EL (cell line): ENCODE results near the gene S1PR3.

Source experiments
- DNase-seq: peaks from one replicate; pipeline ENCODE4 v3.0.0-alpha.2; 2016

Gene S1PR3

GRCh38 chr9:88969646-88970373, 21.5 kb upstream of the S1PR3 start:
- no peak for DNase-seq

DNA sequence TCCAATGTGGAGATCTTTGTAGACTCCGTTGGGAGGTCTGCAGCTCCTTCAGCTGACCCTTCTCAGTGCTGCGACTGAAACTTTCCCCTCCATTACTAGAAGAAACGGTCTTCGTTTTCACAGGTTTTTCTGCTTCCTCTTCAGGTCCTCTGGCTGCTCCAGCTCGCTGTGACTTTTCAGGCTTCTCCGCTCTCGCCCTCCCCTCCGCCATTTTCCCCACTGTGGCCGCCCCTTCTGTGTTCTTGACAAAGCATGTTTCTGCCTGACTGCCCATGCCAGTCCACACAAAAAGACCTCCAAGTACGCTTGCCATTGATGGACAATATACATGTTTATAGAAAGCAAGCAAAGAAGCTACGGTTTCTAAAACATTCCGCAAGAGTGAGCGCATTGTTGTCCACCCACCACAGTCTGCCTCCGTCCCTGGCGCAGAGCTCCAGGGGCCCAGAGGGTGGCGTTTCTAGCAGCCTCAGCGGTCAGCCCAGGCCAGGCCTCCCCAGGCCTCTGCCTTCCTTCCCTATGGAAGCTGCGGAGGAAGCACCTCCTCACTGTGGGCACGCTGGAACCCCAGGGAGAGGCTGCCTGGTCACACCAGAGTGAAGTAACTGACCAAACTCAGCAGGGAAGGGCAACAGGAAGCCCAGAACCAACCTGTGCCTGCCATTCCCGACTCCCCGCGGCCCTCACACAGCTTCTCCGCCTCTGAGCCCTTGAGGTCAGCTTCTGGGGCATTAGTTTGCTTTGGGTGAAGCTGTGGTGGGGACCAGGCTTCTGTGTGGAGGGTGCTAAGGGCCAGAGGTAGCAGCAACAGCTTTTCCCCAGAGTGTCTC, 19.9 kb upstream of the S1PR3 start:
- DNase-seq, result no peak

GRCh38 chr9:88972401-88972800, 18.9 kb upstream of the S1PR3 start:
- DNase-seq, result no peak

DNA sequence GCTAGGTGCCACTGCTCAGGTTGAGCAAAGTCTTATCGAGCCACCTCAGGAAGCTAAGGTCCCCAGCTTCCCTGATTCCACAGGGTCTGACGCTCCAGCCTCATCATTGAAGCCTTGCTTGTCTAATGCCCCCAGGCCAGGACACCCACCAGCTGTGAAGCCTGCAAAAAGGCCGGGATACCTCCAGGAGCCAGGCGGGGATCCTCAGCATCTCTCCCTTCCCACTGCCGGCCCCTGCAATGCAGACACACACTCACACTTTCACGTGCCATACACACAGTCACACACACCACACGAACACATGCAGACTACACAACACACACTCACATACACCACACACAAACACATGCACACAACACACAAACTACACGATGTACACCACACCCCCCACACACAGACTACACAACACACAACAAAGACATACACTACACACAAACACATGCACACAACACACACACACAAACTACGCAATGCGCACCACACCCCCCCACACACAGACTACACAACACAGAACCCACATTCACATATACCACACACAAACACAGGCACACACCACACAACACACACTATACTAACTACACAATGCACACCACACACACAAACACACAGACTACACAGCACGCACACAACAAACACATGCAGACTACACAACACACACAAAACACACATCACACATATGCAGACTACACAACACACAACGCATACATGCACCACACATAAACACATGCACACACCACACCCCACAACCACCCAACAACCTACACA, 17.8 kb upstream of the S1PR3 start:
- no peak for DNase-seq

DNA sequence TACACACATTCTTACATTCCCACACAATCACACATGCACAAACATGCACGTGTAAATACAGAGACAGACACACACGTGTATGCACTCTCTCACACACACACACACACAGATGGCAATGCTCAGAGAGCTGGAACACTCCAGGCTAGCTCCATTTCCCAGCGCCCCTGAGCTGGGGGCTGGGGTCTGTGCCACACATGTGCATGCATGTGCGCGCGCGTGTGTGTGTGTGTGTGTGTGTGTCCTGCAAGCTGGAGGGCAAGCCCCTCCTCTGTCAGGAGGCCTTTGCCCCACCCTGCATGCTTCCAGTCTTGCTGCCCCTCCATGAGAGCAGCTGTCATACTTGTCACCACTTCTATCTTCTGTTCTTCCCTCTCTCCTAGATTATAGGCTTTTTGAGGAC, 16.6 kb upstream of the S1PR3 start:
- DNase-seq, result no peak

DNA sequence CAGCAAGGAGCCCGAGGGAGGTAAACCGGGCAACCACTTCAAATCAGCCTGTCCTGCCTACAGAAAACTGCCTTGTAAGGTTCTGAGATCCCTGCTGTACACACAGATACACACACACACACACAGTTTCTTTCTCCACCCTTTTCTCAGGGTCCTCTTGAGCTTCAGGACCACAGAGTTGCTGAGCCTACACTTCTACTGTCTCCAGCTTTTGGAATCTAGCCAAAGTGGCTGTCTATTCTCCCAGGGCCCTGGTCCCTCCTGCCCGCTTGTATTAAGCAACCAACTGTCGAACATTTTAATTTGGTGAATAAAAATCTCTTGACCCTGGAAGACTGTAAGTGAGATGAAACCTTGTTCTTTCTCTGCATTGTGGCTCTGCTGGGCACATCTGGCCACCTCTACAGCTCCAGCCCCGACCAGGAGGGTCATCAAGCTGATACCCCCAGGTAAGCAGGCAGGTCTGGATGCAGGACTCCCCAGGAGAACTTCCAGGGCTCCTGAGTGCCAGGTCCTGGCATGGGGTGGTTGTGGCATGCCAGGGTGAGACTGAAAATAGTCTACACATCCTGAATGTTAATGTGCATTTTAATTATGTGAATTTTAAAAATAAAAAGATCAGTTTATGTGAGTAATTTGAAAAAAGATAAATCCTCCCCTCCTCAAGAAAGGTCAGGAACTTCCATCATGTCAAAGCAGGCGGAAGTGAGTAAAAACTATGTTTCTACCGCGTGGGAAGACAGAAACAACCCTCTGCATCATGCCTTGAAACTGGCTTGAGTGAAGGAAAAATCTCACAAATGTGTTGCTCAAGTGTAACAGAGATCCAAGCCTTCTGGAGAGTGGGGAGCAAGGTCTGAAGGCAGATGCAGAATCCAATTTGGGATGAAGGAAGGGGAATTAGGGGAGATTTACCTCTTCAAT, 15.0 kb upstream of the S1PR3 start:
- no peak for DNase-seq

- no peak for DNase-seq
Observed at GRCh38 chr9:88976890-88977257, 14.4 kb upstream of the S1PR3 start.

DNA sequence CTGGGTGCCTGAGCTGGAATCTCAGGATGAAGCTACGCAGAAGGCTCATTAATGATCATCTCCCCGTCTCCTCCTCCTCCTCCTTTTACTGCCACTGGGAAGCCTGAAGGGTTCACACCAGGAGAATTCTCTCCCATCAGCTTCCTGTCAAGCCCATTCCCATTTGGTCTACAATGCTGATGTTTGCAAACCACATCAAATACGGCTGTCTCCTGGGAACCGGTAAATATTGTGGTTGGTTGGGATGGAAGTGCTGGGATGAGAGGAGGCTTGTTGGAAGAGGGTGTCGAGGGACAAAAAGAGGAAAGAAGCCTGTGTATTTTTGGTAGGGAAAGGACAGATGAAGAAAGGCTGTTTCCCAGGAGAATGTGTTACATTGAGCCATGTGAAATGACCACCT, 13.2 kb upstream of the S1PR3 start:
- DNase-seq, result no peak

DNA sequence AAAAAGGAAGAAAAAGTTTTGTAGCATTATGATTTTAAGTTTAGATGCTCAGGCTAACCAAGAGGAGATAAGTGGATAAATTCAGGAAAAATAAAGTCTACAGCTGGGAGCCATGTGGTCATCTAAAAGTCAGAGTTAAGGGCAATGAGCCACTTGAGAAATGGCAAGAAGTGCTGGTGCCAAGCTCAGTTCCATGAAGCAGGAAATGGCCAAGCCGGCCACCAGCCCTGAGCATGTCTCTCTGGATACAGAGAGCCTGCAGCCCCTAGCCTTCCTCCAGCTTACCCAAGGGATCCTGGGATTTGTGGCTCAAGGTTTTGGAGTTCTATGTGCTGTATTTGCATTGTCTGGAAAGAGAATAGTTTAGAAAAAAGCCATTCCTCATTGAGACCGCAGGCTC, 12.2 kb upstream of the S1PR3 start:
- no peak for DNase-seq

- no peak for DNase-seq
Observed at GRCh38 chr9:88979791-88980190, 11.5 kb upstream of the S1PR3 start.

DNA sequence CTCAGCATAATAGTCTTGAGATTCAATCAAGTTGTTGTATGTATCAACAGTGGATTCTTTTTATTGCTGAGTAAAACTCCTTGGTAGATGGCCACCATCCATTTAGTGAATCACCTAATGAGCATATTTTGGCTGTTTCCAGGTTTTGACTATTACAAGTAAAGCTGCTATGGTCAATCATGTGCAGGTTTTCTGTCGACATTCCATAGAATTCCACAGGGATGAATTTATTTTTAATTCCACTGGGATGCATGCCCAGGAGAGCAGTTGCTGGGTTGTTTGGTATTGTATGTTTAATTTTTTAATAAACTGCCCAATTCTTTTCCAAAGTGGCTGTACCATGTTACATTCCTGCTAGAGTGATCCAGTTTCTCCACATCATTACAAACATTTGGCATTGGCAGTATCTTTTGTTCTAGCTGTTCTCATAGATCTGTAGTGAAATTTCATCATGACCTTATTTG, 10.5 kb upstream of the S1PR3 start:
- peak; percentile 37 for DNase-seq

GRCh38 chr9:88983865-88984542, 7.3 kb upstream of the S1PR3 start:
- DNase-seq, result no peak

- no peak for DNase-seq
Observed at GRCh38 chr9:88984543-88984883, 6.8 kb upstream of the S1PR3 start.

GRCh38 chr9:88985616-88986015, 5.7 kb upstream of the S1PR3 start:
- DNase-seq, result no peak

- DNase-seq, result no peak
Observed at GRCh38 chr9:88986776-88987175, 4.5 kb upstream of the S1PR3 start.

GRCh38 chr9:88987661-88988060, 3.6 kb upstream of the S1PR3 start:
- no peak for DNase-seq

DNA sequence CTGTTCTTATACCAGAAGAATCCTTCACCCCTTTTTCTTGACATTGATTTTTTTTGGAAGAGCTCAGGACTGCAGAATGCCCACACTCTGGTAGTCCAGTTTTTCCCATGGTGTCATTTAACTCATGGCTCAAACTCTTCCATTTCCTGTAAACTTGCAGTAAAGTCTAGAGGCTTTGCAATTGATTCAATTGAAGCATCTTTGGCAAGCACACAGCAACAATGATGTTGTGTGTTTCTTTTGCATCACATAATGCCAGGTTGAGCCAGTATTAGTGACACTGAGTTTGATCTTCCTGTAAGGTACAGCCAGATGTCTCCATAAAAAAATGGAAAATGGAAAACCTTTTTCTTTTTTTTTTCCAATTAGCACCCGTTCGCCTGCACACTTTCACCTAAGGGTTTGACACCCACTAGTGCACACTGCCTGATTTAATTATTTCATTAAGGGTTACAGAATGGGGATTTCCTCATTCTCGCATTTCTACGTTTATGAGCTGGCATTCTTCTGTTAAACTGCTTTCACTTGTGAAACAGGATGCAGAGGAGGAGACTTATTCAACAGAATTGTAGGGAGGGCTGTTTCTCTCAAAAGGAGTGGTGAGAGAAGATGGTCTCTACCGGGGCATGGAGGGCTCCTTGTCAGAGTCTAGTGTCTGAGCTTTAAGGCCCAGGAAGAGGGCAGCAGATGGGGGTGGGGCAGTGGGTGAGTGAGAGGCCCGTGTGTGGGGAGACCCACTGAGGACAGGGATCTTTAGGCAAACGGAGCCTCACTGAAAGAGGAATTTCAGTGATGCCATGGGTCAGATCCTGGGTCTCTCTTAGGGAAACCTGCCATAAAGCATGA, 2.2 kb upstream of the S1PR3 start:
- DNase-seq, result peak; percentile 64

DNA sequence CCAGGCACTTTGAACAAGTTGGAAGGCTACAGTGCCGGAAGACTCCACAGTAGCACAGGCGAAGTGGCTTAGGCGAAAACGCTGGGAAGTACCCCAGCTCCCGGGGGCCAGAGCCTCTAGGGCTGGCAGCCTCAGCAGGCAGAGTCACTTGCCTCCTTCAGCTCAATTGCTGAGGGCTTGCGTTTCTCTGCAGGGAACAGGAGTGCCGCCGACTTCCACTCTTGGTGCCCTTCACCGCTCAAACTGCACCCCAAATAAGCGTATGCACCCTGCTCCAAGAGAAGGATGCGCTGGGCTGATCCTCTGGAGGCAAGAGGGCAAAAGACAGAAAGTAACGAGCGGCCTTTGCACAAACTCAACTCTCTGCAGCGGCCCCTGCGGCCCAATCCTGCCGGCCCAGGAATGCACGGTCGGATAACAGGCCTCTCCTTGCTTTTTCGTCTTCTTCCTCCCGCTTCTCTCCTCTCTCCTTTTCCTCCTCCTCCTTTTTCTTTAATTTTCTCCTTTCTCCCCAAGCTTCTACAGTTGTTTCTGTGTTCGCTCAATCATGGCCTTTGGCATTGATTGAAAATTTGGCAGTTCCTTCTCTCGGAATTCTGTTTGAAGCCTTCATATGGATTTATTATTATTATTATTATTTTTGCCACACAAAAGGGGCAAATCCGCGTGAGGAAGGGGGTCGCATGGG, 1.1 kb upstream of the S1PR3 start:
- no peak for DNase-seq

GRCh38 chr9:88990729-88991065, 571 bp upstream of the S1PR3 start:
- DNase-seq, result no peak

GRCh38 chr9:88992556-88992955, 1.3 kb downstream of the S1PR3 start:
- DNase-seq, result no peak

DNA sequence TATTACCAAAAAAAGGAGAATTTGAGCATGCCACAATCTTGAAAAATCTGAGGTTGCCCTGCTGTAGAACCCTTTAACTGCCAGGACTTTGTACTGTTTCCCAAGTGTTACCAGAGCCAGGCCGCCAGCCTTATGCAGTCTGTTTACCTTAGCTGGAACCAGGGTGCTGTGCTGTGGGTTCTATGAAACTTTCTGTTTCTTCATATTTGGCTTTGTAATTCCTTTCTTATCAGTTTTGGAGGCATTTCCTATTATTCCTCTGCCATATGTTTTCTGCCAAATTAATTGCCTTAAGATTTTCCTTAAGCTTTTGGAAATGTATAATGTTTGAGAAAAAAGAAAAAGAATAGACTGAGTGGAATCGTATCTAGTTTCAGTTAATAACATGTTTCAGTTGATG, 2.1 kb downstream of the S1PR3 start:
- no peak for DNase-seq
